Omental fat pad (tissue), 4 donors: ENCODE measurements around the gene PPP2R2D. TPM values are rescaled to one million over a fixed set of nuclear protein-coding genes. Genes with fewer than 3 reads are reported as not detected.

Experiments
- ATAC-seq: fragments of 150-250 bp; one replicate; pipeline ENCODE4 v1.9.1; 2016; ENCODE audit warnings: mild to moderate bottlenecking, moderate library complexity; ENCODE audit not compliant: low FRiP score
- DNase-seq: peaks from one replicate; pipeline ENCODE4 v3.0.0-alpha.2; 2019; ENCODE audit warnings: low spot score
- CTCF ChIP-seq, 3 donors: fragments of 450-650 bp; IDR thresholded peaks; one replicate each; pipeline ENCODE4 v1.5.1; 2016 to 2017; ENCODE audit warnings: antibody characterized with exemption in 3 of 3, mild to moderate bottlenecking in 3 of 3, moderate library complexity in 2 of 3
- total RNA-seq, 4 donors: library from RNA; depleted of rRNA; stranded (reverse); fragments of >200 nt; gene quantifications; one replicate each; pipeline ENCODE4 v1.1.0, GENCODE V29; 2016

PPP2R2D gene
- total RNA-seq, 4 donors from 2014 or later = 25.0 to 33.7 (median 28.7) TPM

DNA sequence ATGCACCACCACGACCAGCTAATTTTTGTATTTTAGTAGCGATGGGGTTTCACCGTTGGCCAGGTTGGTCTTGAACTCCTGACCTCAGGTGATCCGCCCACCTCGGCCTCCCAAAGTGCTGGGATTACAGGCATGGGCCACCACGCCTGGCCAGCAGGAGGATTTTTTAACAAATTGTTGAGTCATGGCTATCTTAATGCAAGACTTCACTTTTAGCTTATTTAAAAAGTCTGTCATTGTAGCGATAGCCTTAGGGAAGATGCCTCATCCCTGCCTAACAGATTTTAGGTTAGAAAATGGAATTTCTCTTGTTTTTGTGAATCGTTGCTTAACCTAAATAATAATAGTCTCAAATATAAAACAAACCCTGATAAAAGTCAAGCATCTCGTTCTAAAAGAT lies 35.5 kb downstream of the PPP2R2D start:
- no peak for ATAC-seq
- TF ChIP-seq CTCF (IDR thresholded peaks at IDR 0.05) = no peak
- DNase-seq = no peak

DNA sequence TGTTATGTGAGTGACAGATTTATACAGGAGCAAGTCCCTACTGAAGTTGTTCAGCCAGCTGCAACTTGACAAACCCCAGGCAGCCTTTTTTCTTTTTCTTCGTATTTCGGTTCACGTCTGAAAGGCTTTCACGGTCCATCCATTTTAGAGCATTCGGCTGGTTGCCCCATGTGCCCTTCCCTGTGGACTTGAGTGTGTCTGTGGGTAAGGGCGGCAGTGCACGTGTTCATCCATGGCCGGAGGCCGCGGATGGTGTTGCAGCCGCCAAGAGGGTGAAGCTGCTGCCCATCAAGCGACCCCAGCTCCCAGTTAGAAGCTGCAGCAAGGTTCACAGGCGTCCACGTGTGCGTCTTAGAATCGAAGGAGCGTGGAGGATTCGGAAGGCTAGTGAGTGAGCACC lies 35.9 kb downstream of the PPP2R2D start:
- no peak for DNase-seq
- peak; percentile 50 for ATAC-seq
- TF ChIP-seq CTCF (IDR thresholded peaks at IDR 0.05) = no peak

DNA sequence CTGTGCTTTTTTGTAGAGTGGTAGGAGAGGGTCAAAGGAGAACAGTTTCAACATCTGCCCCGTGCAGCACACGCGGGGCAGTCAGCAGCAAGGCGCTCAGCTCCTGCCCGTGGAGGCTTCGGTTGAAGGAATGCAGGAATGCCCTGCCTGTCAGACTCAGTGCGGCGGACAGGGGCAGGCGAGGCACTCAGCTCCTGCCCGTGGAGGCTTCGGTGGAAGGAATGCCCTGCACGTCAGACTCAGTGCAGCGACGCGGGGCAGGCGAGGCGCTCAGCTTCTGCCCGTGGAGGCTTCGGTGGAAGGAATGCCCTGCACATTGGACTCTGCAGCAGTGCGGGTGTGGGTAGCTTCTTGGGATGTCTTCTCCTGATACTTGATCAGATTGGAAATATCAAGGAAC lies 37.0 kb downstream of the PPP2R2D start:
- ATAC-seq (no peak), DNase-seq (no peak)
- no peak for TF ChIP-seq CTCF (IDR thresholded peaks at IDR 0.05)

DNA sequence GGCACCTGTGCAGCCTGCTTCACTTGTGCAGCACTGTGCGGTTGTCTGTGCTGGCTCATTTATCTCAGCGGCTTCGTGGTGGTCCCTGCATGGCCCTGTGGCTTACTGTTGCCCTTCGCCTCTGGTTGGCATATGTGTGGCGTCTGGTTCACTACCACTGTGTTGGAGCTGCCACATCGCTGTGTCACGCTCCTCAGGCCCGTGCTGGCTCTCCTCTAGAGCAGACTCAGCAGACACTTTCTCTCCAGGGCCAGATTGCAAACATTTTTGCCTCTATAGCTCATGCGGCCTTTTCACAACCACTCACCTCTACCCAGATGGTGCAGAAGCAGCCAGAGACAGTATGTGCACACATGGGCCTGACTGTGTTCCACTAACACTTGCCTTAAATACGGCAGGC lies 37.9 kb downstream of the PPP2R2D start:
- DNase-seq = no peak
- no peak for ATAC-seq
- TF ChIP-seq CTCF (IDR thresholded peaks at IDR 0.05) = no peak

DNA sequence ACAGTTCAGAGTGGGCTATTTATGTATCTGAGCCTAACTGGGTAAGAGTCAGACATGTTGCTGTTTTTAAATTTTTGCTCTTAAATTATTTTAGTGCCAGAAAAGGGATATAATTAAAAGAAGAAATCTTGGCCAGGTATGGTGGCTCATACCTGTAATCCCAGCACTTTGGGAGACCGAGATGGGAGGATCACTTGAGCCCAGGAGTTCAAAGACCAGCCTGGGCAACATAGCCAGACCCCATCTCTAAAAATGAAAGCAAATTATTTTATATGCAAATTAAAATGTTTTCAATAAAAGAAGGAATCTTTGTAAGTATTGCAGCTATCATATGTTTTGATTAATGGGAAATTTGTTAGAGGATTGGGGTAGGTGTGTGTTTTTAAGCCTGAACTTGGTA lies 41.6 kb downstream of the PPP2R2D start:
- ATAC-seq = no peak
- no peak for TF ChIP-seq CTCF (IDR thresholded peaks at IDR 0.05)

DNA sequence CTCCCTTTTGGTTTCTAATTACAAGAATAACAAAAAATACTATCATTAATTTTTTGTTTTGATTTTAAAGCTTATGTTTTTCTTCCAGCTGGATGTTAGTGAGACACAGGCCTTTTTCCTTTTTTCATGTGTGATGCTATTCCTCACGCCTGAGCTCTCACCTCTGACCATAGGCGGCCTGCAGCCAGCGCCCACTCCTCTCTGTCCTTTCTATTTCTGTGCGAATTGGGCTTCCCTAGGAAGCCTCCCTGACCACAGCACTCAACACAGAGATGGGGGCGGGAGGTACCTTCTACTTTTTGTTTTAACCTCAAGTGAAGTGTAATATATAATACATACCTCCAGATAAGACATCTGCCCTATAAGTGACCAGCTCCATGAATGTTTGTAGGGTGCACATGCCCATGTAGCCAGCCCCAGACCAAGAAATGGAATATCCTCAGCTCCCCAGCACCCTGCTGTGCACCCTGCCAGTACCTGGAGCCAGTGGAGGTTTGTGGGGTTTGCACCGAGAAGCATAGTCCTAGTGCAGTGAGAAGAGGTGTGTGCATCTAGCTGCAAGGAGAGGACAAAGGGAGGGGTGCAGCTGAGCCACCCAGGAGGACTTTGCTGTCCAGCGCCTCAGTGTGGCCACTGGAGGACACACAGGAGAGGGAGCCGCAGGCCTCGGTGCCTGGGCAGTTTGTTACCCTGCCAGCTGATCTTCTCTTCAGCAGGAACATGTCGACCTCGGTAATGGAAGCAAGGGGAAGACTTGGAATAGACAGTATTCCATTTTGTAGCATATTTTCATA lies 42.4 kb downstream of the PPP2R2D start:
- ATAC-seq (no peak), DNase-seq (no peak)
- no peak for TF ChIP-seq CTCF (IDR thresholded peaks at IDR 0.05)

More for the DNA sequence above, 41.6 kb downstream of the PPP2R2D start:
- DNase-seq = no peak

- ATAC-seq (no peak), DNase-seq (no peak)
- no peak for TF ChIP-seq CTCF (IDR thresholded peaks at IDR 0.05)
These were observed 43.6 kb downstream of the PPP2R2D start for GRCh38 chr10:131944412-131944811.
